ENCODE data around the gene NIPBL.
"Not testable (repeated sequence)": the region's sequence is repeated elsewhere in the genome, so short reads cannot be mapped to it uniquely, and the experiment has no call there.

NIPBL gene

DNA sequence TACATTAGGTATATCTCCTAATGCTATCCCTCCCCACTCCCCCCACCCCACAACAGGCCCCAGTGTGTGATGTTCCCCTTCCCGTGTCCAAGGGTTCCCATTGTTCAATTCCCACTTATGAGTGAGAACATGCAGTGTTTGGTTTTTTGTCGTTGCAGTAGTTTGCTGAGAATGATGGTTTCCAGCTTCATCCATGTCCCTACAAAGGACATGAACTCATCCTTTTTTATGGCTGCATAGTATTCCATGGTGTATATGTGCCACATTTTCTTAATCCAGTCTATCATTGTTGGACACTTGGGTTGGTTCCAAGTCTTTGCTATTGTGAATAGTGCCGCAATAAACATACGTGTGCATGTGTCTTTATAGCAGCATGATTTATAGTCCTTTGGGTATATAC lies 40.0 kb downstream of the NIPBL start:
- H3K27me3 ChIP-seq (ENCODE audit: insufficient read depth, low read length); H3K9me3 ChIP-seq (ENCODE audit: insufficient read depth, low read depth, low read length); H3K4me3 ChIP-seq (ENCODE audit: low read length); H3K27ac ChIP-seq (ENCODE audit: low read length); H3K36me3 ChIP-seq (ENCODE audit: insufficient read depth, low read depth, low read length); H3K4me1 ChIP-seq (ENCODE audit: insufficient read depth, low read length); H3K9ac ChIP-seq (ENCODE audit: low read depth, low read length): not testable (repeated sequence)

DNA sequence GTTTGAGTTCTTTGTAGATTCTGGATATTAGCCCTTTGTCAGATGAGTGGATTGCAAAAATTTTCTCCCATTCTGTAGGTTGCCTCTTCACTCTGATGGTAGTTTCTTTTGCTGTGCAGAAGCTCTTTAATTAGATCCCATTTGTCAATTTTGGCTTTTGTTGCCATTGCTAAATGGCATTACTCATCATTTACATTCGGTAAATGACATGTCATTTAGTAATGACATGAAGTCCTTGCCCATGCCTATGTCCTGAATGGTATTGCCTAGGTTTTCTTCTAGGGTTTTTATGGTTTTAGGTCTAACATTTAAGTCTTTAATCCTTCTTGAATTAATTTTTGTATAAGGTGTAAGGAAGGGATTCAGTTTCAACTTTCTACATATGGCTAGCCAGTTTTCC lies 40.8 kb downstream of the NIPBL start:
- H3K4me3 ChIP-seq (ENCODE audit: low read length); H3K9me3 ChIP-seq (ENCODE audit: insufficient read depth, low read depth, low read length); H3K27ac ChIP-seq (ENCODE audit: low read length); H3K9ac ChIP-seq (ENCODE audit: low read depth, low read length); H3K36me3 ChIP-seq (ENCODE audit: insufficient read depth, low read depth, low read length); H3K4me1 ChIP-seq (ENCODE audit: insufficient read depth, low read length); H3K27me3 ChIP-seq (ENCODE audit: insufficient read depth, low read length): not testable (repeated sequence)

DNA sequence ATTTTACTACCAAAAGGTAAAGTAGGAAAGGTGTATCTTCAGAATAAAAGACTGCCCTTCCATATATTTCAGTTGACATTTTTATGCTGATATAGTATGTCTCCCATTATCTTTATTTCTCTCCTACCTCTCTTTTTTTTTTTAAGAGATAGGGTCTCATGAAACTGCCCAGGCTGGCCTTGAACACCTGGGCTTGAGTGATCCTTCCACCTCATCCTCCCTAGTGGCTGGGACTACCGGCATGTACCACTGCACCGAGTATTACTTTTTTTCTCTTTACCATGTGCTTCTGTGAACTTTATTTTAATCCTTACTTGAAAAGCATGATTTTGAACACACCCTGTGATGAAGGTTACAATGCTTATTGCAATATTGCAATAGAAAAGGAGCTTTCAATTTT lies 42.7 kb downstream of the NIPBL start:
- H3K36me3 ChIP-seq (ENCODE audit: insufficient read depth, low read depth, low read length) = no peaks in the 10 kb centered on the region
- no peaks in the 10 kb centered on the region for H3K27me3 ChIP-seq (ENCODE audit: insufficient read depth, low read length)
- no peak overlapping the region for H3K9ac ChIP-seq (ENCODE audit: low read depth, low read length)
- H3K4me1 ChIP-seq (ENCODE audit: insufficient read depth, low read length) = no peaks in the 10 kb centered on the region
- no peaks in the 10 kb centered on the region for H3K9me3 ChIP-seq (ENCODE audit: insufficient read depth, low read depth, low read length)
- no peak overlapping the region for H3K4me3 ChIP-seq (ENCODE audit: low read length)
- no peak overlapping the region for H3K27ac ChIP-seq (ENCODE audit: low read length)

DNA sequence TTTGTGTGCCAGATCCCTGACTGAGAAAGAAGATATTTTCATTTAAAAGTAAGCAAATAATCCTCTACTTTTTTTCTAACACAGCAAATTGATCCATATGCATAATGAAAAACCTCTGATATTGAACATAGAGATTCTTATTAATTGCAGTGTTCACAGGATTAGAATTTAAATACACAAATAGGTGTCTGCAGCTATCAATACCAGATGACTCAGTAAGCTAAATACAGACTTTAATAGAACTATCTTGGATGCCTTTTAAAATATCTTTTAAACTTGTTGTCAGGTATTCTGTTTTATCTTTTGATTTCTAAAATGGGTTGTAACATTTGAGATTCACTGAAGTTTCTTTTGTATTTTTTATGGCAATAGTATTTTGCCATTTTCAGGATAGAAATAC lies 43.1 kb downstream of the NIPBL start:
- H3K4me3 ChIP-seq (ENCODE audit: low read length) = no peak overlapping the region
- no peak overlapping the region for H3K27ac ChIP-seq (ENCODE audit: low read length)
- H3K4me1 ChIP-seq (ENCODE audit: insufficient read depth, low read length) = no peaks in the 10 kb centered on the region
- H3K9ac ChIP-seq (ENCODE audit: low read depth, low read length) = no peak overlapping the region
- H3K27me3 ChIP-seq (ENCODE audit: insufficient read depth, low read length) = no peaks in the 10 kb centered on the region
- H3K36me3 ChIP-seq (ENCODE audit: insufficient read depth, low read depth, low read length) = no peaks in the 10 kb centered on the region
- H3K9me3 ChIP-seq (ENCODE audit: insufficient read depth, low read depth, low read length) = no peaks in the 10 kb centered on the region

DNA sequence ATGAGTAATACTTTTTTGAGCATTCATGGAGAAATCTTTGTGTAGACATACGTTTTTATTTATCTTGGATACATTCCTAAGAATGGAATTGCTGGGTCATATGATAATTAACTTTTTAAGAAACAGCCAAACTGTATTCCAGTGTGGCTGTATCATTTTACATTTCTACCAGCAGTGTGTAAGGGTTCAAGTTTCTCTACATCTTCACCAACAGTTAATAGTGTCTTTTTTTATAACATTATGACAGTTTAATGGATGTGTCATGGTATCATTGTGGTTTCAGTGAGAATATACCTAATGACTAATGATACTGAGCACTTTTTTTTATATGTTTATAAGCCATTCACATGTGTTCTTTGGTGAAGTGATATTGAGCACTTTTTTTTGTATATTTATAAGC lies 52.4 kb downstream of the NIPBL start:
- Histone ChIP-seq H3K27me3 (ENCODE audit: insufficient read depth, low read length) (no peaks in the 10 kb centered on the region), H3K4me3 (ENCODE audit: low read length) (no peak overlapping the region), H3K27ac (ENCODE audit: low read length) (no peak overlapping the region), H3K9ac (ENCODE audit: low read depth, low read length) (no peak overlapping the region), H3K36me3 (ENCODE audit: insufficient read depth, low read depth, low read length) (no peaks in the 10 kb centered on the region), H3K9me3 (ENCODE audit: insufficient read depth, low read depth, low read length) (no peaks in the 10 kb centered on the region), H3K4me1 (ENCODE audit: insufficient read depth, low read length) (no peaks in the 10 kb centered on the region)

DNA sequence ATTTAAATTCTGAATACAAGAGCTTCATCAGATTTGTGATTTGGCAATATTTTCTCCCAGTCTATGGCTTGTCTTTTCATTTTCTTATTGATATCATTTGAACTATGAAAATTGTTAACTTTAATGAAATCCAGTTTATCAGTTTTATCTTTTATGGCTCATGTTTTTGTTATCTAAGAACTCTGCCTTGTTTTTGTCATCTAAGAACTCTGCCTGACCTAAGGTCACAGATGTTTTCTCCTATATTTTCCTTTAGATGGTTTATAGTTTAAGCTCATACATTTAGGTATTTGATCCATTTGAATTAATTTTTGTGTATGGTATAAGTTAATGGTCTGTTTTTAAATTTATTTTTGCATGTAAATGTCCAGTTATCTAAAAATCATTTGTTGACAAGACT lies 52.9 kb downstream of the NIPBL start:
- no peaks in the 10 kb centered on the region for H3K4me1 ChIP-seq (ENCODE audit: insufficient read depth, low read length)
- no peak overlapping the region for H3K4me3 ChIP-seq (ENCODE audit: low read length)
- H3K9ac ChIP-seq (ENCODE audit: low read depth, low read length) = no peak overlapping the region
- H3K36me3 ChIP-seq (ENCODE audit: insufficient read depth, low read depth, low read length) = no peaks in the 10 kb centered on the region
- H3K27ac ChIP-seq (ENCODE audit: low read length) = no peak overlapping the region
- no peaks in the 10 kb centered on the region for H3K9me3 ChIP-seq (ENCODE audit: insufficient read depth, low read depth, low read length)
- H3K27me3 ChIP-seq (ENCODE audit: insufficient read depth, low read length) = no peaks in the 10 kb centered on the region

DNA sequence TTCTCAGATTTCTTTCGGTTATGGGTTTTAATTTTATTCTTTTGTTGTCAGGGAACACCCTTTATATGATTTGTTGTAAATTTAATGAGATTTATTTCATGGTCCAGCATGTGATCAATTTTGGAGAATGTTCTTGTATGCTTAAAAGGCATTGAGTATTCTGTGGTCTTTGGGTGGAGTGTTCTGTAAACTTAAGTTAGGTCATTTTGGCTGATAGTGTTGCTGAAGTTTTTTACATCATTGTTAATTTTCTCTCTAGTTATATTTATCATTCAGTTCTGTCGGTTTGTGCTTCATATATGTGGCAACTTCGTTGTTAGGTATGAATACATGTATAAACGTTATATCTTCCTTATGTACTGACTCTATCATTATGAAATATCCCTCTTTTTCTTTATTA lies 55.5 kb downstream of the NIPBL start:
- H3K27ac ChIP-seq (ENCODE audit: low read length) = no peak overlapping the region
- no peak overlapping the region for H3K9ac ChIP-seq (ENCODE audit: low read depth, low read length)
- no peaks in the 10 kb centered on the region for H3K27me3 ChIP-seq (ENCODE audit: insufficient read depth, low read length)
- H3K4me3 ChIP-seq (ENCODE audit: low read length) = no peak overlapping the region
- no peaks in the 10 kb centered on the region for H3K4me1 ChIP-seq (ENCODE audit: insufficient read depth, low read length)
- H3K9me3 ChIP-seq (ENCODE audit: insufficient read depth, low read depth, low read length) = no peaks in the 10 kb centered on the region
- H3K36me3 ChIP-seq (ENCODE audit: insufficient read depth, low read depth, low read length) = no peaks in the 10 kb centered on the region

DNA sequence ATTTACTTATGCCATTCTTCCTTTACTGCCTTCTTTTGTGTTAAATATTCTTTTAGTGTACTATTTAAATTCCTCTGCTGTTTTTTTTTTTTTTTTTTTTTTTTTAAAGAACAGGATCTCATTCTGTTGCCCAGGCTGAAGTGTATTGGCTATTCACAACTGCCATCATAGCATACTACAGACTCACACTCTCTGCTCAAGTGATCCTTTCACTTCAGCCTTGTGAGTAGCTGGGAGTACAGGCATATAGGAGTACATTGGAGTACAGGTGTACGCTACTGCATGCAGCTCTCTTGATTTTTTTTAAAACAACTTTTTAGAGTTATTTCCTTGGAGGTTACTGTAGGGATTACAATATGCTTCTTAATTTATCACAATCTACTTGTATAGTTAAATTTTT lies 56.1 kb downstream of the NIPBL start:
- no peaks in the 10 kb centered on the region for H3K27me3 ChIP-seq (ENCODE audit: insufficient read depth, low read length)
- no peaks in the 10 kb centered on the region for H3K36me3 ChIP-seq (ENCODE audit: insufficient read depth, low read depth, low read length)
- H3K27ac ChIP-seq (ENCODE audit: low read length) = no peak overlapping the region
- H3K4me1 ChIP-seq (ENCODE audit: insufficient read depth, low read length) = no peaks in the 10 kb centered on the region
- no peaks in the 10 kb centered on the region for H3K9me3 ChIP-seq (ENCODE audit: insufficient read depth, low read depth, low read length)
- H3K9ac ChIP-seq (ENCODE audit: low read depth, low read length) = no peak overlapping the region
- H3K4me3 ChIP-seq (ENCODE audit: low read length) = no peak overlapping the region

DNA sequence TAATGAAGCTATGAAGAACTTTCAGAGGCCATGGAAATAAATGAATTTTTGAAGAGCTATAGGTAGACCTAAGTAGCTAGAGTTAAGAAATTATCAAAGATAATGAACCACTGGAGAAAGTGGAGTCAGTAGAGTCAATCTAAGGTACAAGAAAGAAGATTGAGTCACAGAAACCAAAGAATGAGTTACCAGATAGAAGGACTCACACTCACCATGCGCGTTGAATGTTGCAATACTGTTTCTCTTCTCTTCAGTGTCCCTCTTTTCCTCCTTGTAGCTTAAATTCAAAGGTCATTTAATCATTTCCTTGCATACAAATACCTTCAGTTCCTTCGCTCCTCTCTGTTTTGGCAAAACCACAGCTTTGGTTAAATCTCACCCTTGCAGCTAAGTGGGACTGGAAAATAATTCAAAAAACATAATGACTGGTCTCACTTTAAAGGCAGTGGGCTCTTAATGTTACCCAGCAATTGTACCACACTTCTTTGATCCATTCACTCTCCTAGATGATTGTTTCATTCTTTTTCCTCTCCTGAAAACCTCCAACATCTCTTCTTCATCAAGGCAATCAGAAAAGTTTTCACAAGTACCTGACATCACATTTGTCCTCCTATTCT lies 58.3 kb downstream of the NIPBL start:
- Histone ChIP-seq H3K4me1 (ENCODE audit: insufficient read depth, low read length) (no peaks in the 10 kb centered on the region), H3K9ac (ENCODE audit: low read depth, low read length) (no peak overlapping the region), H3K36me3 (ENCODE audit: insufficient read depth, low read depth, low read length) (no peaks in the 10 kb centered on the region), H3K4me3 (ENCODE audit: low read length) (no peak overlapping the region), H3K27me3 (ENCODE audit: insufficient read depth, low read length) (no peaks in the 10 kb centered on the region), H3K9me3 (ENCODE audit: insufficient read depth, low read depth, low read length) (no peaks in the 10 kb centered on the region), H3K27ac (ENCODE audit: low read length) (no peak overlapping the region)

DNA sequence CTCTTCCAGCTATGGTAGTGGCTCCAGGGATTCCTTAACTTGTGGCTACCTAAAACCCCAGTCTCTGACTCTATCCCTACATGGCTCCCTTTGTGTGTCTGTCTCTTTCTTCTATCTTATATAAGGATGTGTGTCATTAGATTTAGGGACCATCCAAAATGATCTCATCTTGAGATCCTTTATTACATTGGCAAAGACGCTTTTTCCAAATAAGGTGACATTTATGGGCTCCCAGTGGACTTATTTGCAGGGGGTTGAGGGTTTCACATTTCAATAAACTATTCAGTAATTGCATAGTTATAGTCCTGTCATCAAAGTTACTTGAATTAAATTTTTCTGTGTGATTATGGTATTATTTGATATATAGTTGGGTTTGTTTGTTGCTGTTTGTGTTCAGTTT lies 59.2 kb downstream of the NIPBL start:
- Histone ChIP-seq H3K27ac (ENCODE audit: low read length) (no peak overlapping the region), H3K9ac (ENCODE audit: low read depth, low read length) (no peak overlapping the region), H3K27me3 (ENCODE audit: insufficient read depth, low read length) (no peaks in the 10 kb centered on the region), H3K4me1 (ENCODE audit: insufficient read depth, low read length) (no peaks in the 10 kb centered on the region), H3K4me3 (ENCODE audit: low read length) (no peak overlapping the region), H3K9me3 (ENCODE audit: insufficient read depth, low read depth, low read length) (no peaks in the 10 kb centered on the region), H3K36me3 (ENCODE audit: insufficient read depth, low read depth, low read length) (no peaks in the 10 kb centered on the region)

DNA sequence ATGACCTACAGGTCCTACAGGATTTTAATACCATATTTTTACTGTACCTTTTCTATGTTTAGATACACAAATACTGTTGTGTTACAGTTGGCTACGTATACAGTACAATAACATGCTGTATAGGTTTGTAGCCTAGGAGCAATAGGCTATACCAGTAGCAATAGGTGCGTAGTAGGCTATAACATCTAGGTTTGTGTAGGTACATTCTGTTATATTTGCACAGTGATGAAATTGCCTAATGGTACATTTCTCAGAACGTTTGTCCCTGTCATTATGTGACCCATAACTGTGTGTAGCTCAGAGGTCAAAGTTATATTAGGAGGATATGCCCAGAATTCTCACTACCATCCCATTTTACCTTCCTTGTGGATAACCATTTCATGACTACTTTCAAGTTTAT lies 59.7 kb downstream of the NIPBL start:
- Histone ChIP-seq H3K36me3 (ENCODE audit: insufficient read depth, low read depth, low read length) (no peaks in the 10 kb centered on the region), H3K27ac (ENCODE audit: low read length) (no peak overlapping the region), H3K9ac (ENCODE audit: low read depth, low read length) (no peak overlapping the region), H3K4me3 (ENCODE audit: low read length) (no peak overlapping the region), H3K27me3 (ENCODE audit: insufficient read depth, low read length) (no peaks in the 10 kb centered on the region), H3K4me1 (ENCODE audit: insufficient read depth, low read length) (no peaks in the 10 kb centered on the region), H3K9me3 (ENCODE audit: insufficient read depth, low read depth, low read length) (no peaks in the 10 kb centered on the region)

DNA sequence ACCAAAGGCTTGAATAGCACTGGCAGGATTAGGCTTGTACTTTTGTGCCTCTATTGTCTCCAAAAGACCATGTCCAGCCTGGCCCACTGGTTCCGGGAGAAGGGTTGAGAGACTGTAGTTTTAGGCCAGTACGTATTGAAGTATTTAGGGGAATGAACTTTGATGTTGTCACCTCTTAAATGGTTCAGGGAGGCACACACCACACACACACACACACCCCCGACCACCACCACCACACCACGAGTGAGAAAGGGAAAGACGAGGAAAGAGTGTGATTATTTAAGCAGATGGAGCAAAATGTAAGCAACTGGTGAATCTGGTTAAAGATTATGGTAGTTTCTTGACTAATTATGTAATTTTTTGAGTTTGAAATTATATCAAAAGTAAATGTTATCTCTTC lies 61.6 kb downstream of the NIPBL start:
- Histone ChIP-seq H3K27me3 (ENCODE audit: insufficient read depth, low read length) (no peaks in the 10 kb centered on the region), H3K36me3 (ENCODE audit: insufficient read depth, low read depth, low read length) (no peaks in the 10 kb centered on the region), H3K27ac (ENCODE audit: low read length) (no peak overlapping the region), H3K4me1 (ENCODE audit: insufficient read depth, low read length) (no peaks in the 10 kb centered on the region), H3K4me3 (ENCODE audit: low read length) (no peak overlapping the region), H3K9me3 (ENCODE audit: insufficient read depth, low read depth, low read length) (no peaks in the 10 kb centered on the region), H3K9ac (ENCODE audit: low read depth, low read length) (no peak overlapping the region)
